EH (cell line): Measurements from ENCODE around the gene ERVK3-1.
"Not testable (repeated sequence)": the region's sequence is repeated elsewhere in the genome, so short reads cannot be mapped to it uniquely, and the experiment has no call there.

Experiments
- DNase-seq: peaks from one replicate; pipeline ENCODE4 v3.0.0-alpha.2; 2015; ENCODE audit warnings: low read depth

ERVK3-1 gene

DNA sequence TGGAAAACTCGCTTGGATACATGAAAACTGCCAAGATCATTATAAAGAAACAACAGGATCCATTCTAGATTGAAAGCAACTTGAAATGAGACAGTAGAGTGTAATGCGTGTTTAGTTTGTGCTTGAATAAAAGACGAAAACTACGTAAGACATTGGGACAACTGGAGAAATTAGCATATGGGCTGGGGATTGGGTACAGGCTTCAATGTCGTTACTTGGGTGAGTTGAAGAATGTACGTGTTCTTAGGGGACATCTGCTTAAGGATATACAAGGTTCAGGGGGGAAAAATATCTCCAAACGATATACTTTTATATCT is 471 bp upstream of the ERVK3-1 start:
- DNase-seq, result no peak

GRCh38 chr19:58305932-58306323 is 751 bp downstream of the ERVK3-1 start:
- no peak for DNase-seq

GRCh38 chr19:58307736-58308135 is 2.6 kb downstream of the ERVK3-1 start:
- DNase-seq, result no peak

GRCh38 chr19:58310685-58311084 is 5.5 kb downstream of the ERVK3-1 start:
- not testable (repeated sequence) for DNase-seq

- DNase-seq, result no peak
Observed at GRCh38 chr19:58311345-58311865, 6.2 kb downstream of the ERVK3-1 start.

DNA sequence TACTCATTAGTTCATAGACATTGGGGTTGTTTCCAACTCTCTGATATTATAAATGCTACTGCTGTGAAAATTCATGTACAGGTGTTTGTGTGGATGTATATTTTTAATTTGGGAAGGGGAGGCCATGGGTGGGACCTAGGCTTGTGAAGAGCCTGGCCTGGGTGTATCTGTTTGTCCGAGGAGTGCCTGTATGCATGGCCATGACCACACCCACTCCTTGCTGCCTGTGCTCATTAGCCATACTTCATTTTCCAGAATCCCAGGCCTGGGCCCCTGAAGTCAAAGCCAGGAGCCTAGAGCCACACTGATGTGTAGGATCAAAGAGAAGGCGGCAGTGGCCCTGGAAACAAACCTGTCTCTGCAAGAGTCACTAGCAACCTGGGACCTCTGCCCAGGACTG is 10.4 kb downstream of the ERVK3-1 start:
- no peak for DNase-seq

DNA sequence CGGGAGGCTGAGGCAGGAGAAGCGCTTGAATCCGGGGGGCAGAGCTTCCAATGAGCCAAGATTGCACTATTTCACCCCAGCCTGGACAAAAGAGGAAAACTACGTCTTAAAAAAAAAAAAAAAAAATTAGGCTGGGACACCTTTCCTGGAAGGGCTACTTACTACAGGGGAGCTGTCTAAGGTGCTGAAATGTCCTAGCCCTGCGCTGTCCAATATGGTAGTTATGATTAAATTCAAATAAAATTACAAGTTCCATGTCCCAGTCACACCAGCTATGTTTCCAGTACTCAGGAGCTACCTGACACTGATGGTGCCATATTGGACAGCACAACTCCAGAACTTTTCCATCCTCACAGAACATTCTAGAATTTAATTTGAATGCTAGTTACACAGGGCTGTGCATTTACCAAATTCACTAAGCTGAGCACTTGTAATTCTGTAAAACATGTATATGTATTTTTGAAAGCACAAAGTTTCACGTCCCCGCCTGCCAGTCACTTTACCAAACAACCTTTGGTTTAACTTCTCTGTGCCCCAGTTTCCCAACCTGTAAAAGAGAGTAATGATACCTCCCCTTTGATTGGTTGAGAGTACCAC is 12.4 kb downstream of the ERVK3-1 start:
- peak; percentile 63 for DNase-seq

- DNase-seq, result no peak
Observed at GRCh38 chr19:58318297-58318696, 13.1 kb downstream of the ERVK3-1 start.

- DNase-seq, result no peak
Observed at GRCh38 chr19:58319241-58319640, 14.1 kb downstream of the ERVK3-1 start.

- DNase-seq, result no peak
Observed at GRCh38 chr19:58325311-58326022, 20.3 kb downstream of the ERVK3-1 start.

DNA sequence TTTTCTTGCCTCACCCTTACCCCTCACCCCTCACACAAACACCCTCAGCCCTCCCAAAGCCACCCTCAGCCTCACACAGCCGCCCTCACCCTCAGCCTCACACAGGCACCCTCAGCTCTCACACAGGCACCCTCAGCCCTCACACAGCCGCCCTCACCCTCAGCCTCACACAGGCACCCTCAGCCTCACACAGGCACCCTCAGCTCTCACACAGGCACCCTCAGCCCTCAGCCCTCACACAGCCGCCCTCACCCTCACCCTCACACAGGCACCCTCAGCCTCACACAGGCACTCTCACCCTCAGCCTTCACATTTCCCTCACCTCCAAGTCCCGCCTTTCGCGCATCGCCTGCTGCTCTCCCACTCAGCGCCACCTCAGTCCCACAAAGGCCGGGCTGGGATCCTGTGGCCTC is 21.3 kb downstream of the ERVK3-1 start:
- DNase-seq, result no peak

- peak; percentile 96 for DNase-seq
Observed at GRCh38 chr19:58326914-58327726, 21.9 kb downstream of the ERVK3-1 start, which contains the start of gene ZSCAN22. Gene ZSCAN22, plus strand, starts transcription at chr19:58326994. Its CDS starts 7,809 bp downstream, at chr19:58334803.

GRCh38 chr19:58328999-58329398 is 23.8 kb downstream of the ERVK3-1 start:
- no peak for DNase-seq

DNA sequence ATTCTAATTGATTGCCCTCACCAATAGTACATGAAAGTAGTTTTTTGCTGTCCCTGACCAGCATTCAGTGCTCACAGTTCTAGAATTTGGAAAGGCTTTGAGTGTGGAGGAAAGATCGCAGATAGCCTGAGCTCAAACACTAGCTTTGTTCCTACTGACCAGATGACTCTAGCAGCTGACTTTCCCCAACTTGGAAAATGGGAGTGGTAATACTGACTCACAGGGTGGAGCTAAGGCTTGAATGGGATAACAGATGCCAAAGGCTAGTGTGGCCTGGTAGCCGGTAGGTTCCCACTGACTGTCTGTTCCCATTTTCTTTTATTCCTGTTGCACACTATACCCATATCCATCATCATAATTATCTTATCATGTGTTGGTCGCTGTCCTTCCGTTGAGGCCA is 25.3 kb downstream of the ERVK3-1 start:
- DNase-seq, result peak; percentile 59

DNA sequence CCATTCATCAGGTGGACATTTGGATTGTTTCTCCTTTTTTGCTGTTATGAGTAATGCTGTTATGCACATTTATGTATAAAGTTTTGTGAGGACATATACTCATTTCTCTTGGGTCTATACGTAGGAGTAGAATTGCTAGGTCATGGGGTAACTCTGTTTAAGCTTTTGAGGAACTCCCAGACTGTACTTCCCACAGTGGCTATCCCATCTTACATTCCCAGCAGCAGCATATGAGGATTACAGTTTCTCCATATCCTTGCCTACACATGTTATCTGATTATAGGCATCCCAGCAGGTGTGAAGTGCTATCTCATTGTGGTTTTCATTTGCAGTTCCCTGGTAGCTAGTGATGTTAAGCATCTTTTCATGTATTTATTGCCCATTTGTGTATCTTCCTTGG is 27.5 kb downstream of the ERVK3-1 start:
- DNase-seq, result no peak

GRCh38 chr19:58334691-58335249 is 29.6 kb downstream of the ERVK3-1 start:
- no peak for DNase-seq

GRCh38 chr19:58335630-58336029 is 30.5 kb downstream of the ERVK3-1 start:
- no peak for DNase-seq

GRCh38 chr19:58336216-58336615 is 31.0 kb downstream of the ERVK3-1 start:
- no peak for DNase-seq

- no peak for DNase-seq
Observed at GRCh38 chr19:58336820-58337219, 31.6 kb downstream of the ERVK3-1 start.

DNA sequence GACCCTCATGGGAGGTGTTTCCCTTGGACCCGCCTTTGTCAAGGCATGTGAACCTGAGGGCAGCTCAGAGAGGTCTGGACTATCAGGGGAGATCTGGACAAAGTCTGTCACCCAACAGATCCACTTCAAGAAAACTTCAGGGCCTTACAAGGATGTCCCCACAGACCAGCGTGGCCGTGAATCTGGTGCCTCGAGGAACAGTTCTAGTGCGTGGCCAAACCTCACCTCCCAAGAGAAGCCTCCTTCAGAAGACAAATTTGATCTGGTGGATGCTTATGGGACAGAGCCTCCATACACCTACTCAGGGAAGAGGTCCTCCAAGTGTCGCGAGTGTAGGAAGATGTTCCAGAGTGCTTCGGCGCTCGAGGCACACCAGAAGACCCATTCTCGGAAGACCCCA is 33.2 kb downstream of the ERVK3-1 start:
- no peak for DNase-seq

GRCh38 chr19:58338825-58339558 is 33.8 kb downstream of the ERVK3-1 start:
- no peak for DNase-seq

DNA sequence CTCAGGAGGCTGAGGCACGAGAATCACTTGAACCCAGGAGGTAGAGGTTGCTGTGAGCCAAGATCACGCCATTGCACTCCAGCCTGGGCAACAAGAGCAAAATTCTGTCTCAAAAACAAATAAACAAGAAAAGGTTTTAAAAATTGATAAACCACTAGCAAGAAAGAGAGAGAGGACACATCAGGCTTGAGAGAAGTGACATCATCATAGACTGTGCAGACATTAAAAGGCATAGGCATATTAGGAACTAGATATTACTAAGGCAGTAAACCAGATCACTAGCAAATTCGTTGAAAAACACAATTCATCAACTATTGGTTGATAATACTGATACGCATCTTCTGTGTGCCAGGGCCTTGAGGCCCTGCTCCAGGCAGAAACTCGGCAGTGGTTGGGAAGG is 40.4 kb downstream of the ERVK3-1 start:
- no peak for DNase-seq
